Endothelial cell of hepatic sinusoid (primary cell): ENCODE data around the gene UBE2A.

Experiments used
- in situ Hi-C: cut with HindIII; loops from 2 replicates; pipeline ENCODE4 v1.10.0; 2017; ENCODE audit warnings: low sequenced_read_pairs

UBE2A gene

GRCh38 chrX:119606280-119607017, 32.1 kb downstream of the UBE2A start, which contains the start of gene NKRF:
Gene NKRF (minus strand): TSS chrX:119606424.
- in situ Hi-C loops, result no loop called here

GRCh38 chrX:119607018-119607389, 32.6 kb downstream of the UBE2A start:
- in situ Hi-C loops, result no loop called here

GRCh38 chrX:119614776-119615175, 40.4 kb downstream of the UBE2A start:
- in situ Hi-C loops, result no loop called here

- in situ Hi-C loops, result no loop called here
Observed at GRCh38 chrX:119617517-119618164, 43.3 kb downstream of the UBE2A start.

GRCh38 chrX:119618439-119618838, 44.1 kb downstream of the UBE2A start:
- in situ Hi-C loops, result no loop called here

GRCh38 chrX:119622356-119623232, 48.2 kb downstream of the UBE2A start:
- in situ Hi-C loops, result no loop called here

- in situ Hi-C loops, result no loop called here
Observed at GRCh38 chrX:119624417-119624816, 50.1 kb downstream of the UBE2A start.

GRCh38 chrX:119624951-119625668, 50.7 kb downstream of the UBE2A start:
- in situ Hi-C loops, result no loop called here

- in situ Hi-C loops, result no loop called here
Observed at GRCh38 chrX:119625843-119626242, 51.5 kb downstream of the UBE2A start.
